ENCODE data around the gene AIF1.

The AIF1 gene

GRCh38 chr6:31614684-31615578 is at the start of gene AIF1:
Gene AIF1 (plus strand): TSS chr6:31615234. CDS start chr6:31615330, 96 bp downstream.
- no peak for DNase-seq

- no peak for DNase-seq
These were observed 47.3 kb upstream of the AIF1 start for GRCh38 chr6:31567531-31568370.

- DNase-seq: no peak
These were observed 46.5 kb upstream of the AIF1 start for GRCh38 chr6:31568537-31568961.

- no peak for DNase-seq
These were observed 45.0 kb upstream of the AIF1 start for GRCh38 chr6:31569861-31570536.

- DNase-seq: no peak
These were observed 42.8 kb upstream of the AIF1 start, which contains the start of gene LTA for GRCh38 chr6:31572041-31572911. Gene LTA (plus strand): TSS chr6:31572289. CDS start chr6:31572743, 454 bp downstream.

- DNase-seq: no peak
These were observed 41.6 kb upstream of the AIF1 start for GRCh38 chr6:31573239-31574105.

- DNase-seq: no peak
These were observed 40.6 kb upstream of the AIF1 start for GRCh38 chr6:31574106-31575061.

GRCh38 chr6:31575335-31575901 is 39.6 kb upstream of the AIF1 start, which contains the start of gene TNF:
Gene TNF (plus strand): TSS chr6:31575565. CDS start chr6:31575742, 177 bp downstream.
- no peak for DNase-seq

- DNase-seq: no peak
These were observed 38.9 kb upstream of the AIF1 start for GRCh38 chr6:31575952-31576685.

- DNase-seq: no peak
These were observed 38.0 kb upstream of the AIF1 start for GRCh38 chr6:31576897-31577578.

- no peak for DNase-seq
These were observed 37.5 kb upstream of the AIF1 start for GRCh38 chr6:31577579-31577966.

GRCh38 chr6:31578184-31579118 is 36.6 kb upstream of the AIF1 start:
- DNase-seq: peak; percentile 44

- no peak for DNase-seq
These were observed 35.9 kb upstream of the AIF1 start for GRCh38 chr6:31579119-31579505.

GRCh38 chr6:31579546-31580437 is 35.2 kb upstream of the AIF1 start:
- no peak for DNase-seq

GRCh38 chr6:31580438-31580740 is 34.6 kb upstream of the AIF1 start:
- DNase-seq: no peak

Data from 8988T (cell line).